HFF-Myc (cell line): ENCODE results near the gene POU5F1.
"Not testable (repeated sequence)": the region's sequence is repeated elsewhere in the genome, so short reads cannot be mapped to it uniquely, and the experiment has no call there.

ENCODE experiments used
- DNase-seq: peaks from one replicate; pipeline ENCODE4 v3.0.0-alpha.2; 2011; ENCODE audit warnings: low read depth; ENCODE audit errors: extremely low read depth
- H3K4me3 ChIP-seq: replicated peaks from 2 replicates; pipeline ENCODE4 v1.5.1; 2011; ENCODE audit warnings: low read depth, mild to moderate bottlenecking, control low read depth, low read length
- CTCF ChIP-seq: IDR thresholded peaks from 2 replicates; pipeline ENCODE4 v1.5.1; 2012; ENCODE audit warnings: mild to moderate bottlenecking, low read depth, low read length, control low read depth; ENCODE audit errors: missing control alignments

POU5F1 gene

DNA sequence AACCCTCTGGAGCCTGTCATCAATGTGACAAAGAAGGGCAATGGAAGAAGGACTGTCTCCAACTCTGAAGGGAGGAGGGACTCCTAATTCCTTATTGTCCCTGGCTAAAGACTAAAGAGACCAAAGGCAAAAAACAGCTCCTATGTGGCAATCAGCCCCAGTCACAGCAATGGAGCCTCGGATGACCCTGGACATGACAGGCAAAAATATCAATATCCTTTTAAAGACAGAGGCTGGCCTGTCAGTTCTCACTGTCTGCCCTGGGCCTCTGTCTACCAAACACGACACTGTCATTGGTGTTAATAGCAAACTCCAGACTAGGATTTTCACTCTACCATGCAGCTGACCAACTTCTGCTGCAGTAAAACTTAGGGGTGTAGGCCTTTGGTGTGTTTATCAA lies 38.0 kb upstream of the POU5F1 start:
- H3K4me3 ChIP-seq: no peak overlapping the region
- no peak for TF ChIP-seq CTCF
- DNase-seq: no peak

DNA sequence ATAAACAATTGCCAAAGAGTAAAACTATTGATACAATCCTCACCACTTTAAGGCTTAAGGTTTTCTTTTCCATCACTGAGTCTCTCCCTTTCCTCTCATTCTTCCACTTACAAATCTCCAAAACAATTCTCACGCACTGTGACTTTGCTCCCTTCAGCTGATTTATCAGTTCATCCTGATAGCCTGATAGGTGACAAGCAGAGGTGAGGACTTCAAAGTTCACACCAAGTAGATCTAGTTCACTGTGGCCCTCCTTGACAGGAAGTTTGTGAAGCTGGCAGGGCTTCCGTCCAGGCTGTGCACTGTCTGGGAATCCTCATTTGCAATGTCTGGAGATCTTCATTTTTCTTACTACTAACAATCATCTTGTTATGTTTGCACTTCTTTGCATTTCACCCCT lies 35.2 kb upstream of the POU5F1 start:
- H3K4me3 ChIP-seq: no peak overlapping the region
- no peak for TF ChIP-seq CTCF

DNA sequence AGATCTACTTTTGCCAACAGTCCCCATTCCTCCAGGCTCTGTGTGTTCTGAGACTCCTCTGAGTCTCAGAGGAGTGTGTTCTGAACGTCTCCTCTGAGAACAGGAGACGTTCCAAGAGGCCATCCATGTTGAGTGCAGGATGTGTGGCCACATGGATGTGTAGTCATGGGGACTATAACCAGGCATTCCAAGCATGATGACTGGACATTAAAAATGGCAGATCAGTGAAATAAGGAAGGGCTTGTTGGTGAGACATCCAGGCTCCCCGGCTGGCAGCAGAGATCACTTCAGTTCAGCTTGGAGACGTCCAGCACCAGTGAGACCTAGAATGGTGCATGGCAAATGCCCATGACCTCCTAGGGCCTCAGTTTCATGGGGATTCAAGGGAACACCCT lies 34.3 kb upstream of the POU5F1 start:
- no peak for TF ChIP-seq CTCF
- no peak for DNase-seq
- no peak overlapping the region for H3K4me3 ChIP-seq

More for the DNA sequence above, 35.2 kb upstream of the POU5F1 start:
- DNase-seq: no peak

- DNase-seq: peak; percentile 51
- peak overlapping the region; percentile 39 for H3K4me3 ChIP-seq
- no peak for TF ChIP-seq CTCF
Observed at GRCh38 chr6:31203345-31203979, 33.0 kb upstream of the POU5F1 start.

DNA sequence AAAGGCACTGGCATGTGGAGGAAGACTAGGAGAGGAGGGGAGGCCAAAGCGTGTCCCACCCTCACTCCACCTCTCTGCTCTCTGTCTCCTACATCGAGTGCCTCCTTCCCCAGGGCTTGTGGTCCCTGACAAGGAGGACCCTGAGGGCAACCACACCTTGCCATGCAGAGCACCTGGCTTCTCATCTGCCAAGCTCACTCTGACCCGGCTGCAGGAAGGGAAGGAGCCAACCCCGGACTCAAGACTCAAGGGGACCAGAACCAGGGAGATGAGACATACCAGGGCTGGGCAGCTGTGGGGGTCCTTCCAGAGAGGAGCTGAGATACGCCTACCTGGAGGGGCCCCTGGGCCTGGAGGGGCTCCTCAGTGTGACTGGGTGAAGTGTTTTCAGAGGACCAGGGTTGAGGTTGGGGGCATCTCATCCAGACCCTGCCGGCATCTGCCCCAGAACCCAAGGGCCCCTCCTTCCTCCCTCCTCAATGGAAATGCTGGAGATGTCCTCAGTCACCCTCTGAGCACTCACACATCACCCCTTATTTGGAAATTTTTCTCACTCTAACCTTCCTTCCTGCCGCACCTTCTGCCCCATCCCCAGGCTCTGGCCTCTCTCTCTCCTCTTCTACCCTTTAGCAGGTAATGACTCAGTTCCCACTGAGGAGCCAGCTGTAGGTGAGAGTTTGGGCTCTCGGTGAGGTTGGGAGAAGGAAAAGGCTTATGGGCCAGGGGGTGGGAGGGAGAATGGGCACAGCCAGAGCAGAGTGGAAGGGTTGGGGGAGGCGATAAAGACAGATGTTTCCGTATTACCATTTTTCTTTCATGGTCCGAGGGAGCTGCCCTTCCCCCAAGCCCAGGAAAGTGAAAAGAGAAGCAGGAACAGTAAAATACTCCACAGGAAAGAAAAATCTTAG lies 32.0 kb upstream of the POU5F1 start:
- H3K4me3 ChIP-seq: no peak overlapping the region
- no peak for TF ChIP-seq CTCF
- no peak for DNase-seq

DNA sequence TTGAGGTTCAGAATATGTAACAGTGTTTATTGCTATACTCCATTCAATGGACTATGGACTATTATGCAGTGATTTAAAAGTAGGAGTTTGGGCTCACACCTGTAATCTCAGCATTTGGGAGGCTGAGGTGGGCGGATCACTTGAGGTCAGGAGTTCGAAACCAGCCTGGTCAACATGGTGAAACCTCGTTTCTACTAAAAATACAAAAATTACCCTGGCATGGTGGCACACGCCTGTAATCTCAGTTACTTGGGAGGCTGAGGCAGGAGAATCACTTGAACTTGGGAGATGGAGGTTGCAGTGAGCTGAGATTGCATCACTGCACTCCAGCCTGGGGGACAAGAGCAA lies 28.6 kb upstream of the POU5F1 start:
- not testable (repeated sequence) for H3K4me3 ChIP-seq, DNase-seq

GRCh38 chr6:31197559-31198305 lies 27.2 kb upstream of the POU5F1 start:
- DNase-seq: peak; percentile 52
- no peak for TF ChIP-seq CTCF
- peak overlapping the region; percentile 50 for H3K4me3 ChIP-seq

DNA sequence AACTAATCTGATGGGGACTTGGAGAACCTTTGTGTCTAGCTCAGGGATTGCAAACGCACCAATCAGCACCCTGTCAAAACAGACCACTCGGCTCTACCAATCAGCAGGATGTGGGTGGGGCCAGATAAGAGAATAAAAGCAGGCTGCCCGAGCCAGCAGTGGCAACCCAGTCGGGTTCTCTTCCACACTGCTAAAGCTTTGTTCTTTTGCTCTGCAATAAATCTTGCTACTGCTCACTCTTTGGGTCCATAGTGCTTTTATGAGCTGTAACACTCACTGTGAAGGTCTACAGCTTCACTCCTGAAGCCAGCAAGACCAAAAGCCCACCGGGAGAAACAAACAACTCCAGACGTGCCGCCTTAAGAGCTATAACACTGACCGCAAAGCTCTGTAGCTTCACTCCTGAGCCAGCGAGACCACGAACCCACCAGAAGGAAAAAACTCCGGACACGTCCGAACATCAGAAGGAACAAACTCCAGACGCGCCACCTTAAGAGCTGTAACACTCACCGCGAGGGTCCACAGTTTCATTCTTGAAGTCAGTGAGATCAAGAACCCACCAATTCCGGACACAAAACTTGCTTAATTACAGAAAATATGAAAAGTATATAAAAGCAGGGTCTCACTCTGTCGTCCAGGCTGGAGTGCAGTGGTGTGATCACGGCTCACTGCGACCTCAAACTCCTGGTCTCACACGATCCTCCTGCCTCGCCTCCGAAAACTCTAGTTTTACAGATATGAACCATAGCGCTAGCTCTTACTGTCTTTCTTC lies 26.0 kb upstream of the POU5F1 start:
- DNase-seq: not testable (repeated sequence)
- peak overlapping the region; percentile 50 for H3K4me3 ChIP-seq

- H3K4me3 ChIP-seq, DNase-seq: not testable (repeated sequence)
Observed at GRCh38 chr6:31195308-31195979, 25.0 kb upstream of the POU5F1 start.
